HEK293 (cell line): ENCODE data around the gene MYORG.

Source experiments
- CTCF ChIA-PET: fragments of 350-600 bp; formaldehyde crosslinking; extraction: SDS; loops from one replicate; lab custom pipeline; 2021; ENCODE audit warnings: antibody characterized with exemption; lab: Yijun Ruan, JAX
- POLR2A ChIA-PET: fragments of 300-600 bp; formaldehyde crosslinking; extraction: SDS; loops from one replicate; lab custom pipeline; 2020; ENCODE audit warnings: antibody characterized with exemption, inconsistent platforms; lab: Yijun Ruan, JAX
- H3K27ac ChIP-seq: fragments of 200-500 bp; sonication (Bioruptor generic); 2 replicates; pipeline ENCODE4 v1.5.1; 2014; ENCODE audit warnings: low read depth, low read length, control low read depth, inconsistent platforms; ENCODE audit errors: extremely low read depth
- H3K36me3 ChIP-seq, 2 experiments: fragments of 200-500 bp in 1 of 2; sonication (Bioruptor generic) in 1 of 2; 1 replicate in 1 of 2; 2 replicates in 1 of 2; pipeline ENCODE4 v1.5.1; 2014 to 2017; ENCODE audit warnings: inconsistent platforms in 2 of 2, low read length in 2 of 2; ENCODE audit not compliant: control insufficient read depth in 2 of 2, insufficient read depth in 1 of 2
- H3K4me1 ChIP-seq: fragments of 200-500 bp; sonication (Bioruptor generic); 2 replicates; pipeline ENCODE4 v1.5.1; 2014; ENCODE audit warnings: mild to moderate bottlenecking, low read length, inconsistent platforms; ENCODE audit not compliant: control insufficient read depth, insufficient read depth
- H3K4me3 ChIP-seq: 2 replicates; pipeline ENCODE4 v1.5.1; 2011; ENCODE audit warnings: low read depth, mild to moderate bottlenecking, control low read depth, low read length, moderate library complexity
- H3K9me3 ChIP-seq: fragments of 200-500 bp; sonication (Bioruptor generic); 2 replicates; pipeline ENCODE4 v1.5.1; 2014; ENCODE audit warnings: low read depth, low read length, inconsistent platforms; ENCODE audit not compliant: control insufficient read depth, insufficient read depth
- BCL11A ChIP-seq: fragments of 450-650 bp; formaldehyde crosslinking; IDR thresholded peaks from 2 replicates; pipeline ENCODE4 v1.5.1; 2016; ENCODE audit warnings: low read depth, missing biosample characterization, missing genetic modification characterization
- CTCF ChIP-seq: fragments of 450-650 bp; formaldehyde crosslinking; IDR thresholded peaks from 2 replicates; pipeline ENCODE4 v1.5.1; 2016; ENCODE audit warnings: missing biosample characterization, missing genetic modification characterization
- IKZF3 ChIP-seq: fragments of 450-650 bp; IDR thresholded peaks from 2 replicates; pipeline ENCODE4 v1.5.0; 2018; ENCODE audit warnings: missing biosample characterization, mild to moderate bottlenecking, missing genetic modification characterization, moderate library complexity
- SCRT1 ChIP-seq: fragments of 450-650 bp; formaldehyde crosslinking; IDR thresholded peaks from 2 replicates; pipeline ENCODE4 v1.5.1; 2016; ENCODE audit warnings: missing biosample characterization, missing genetic modification characterization, borderline replicate concordance
- SCRT2 ChIP-seq: fragments of 450-650 bp; formaldehyde crosslinking; IDR thresholded peaks from 2 replicates; pipeline ENCODE4 v1.5.1; 2016; ENCODE audit warnings: missing biosample characterization, missing genetic modification characterization
- TCF7L2 ChIP-seq: IDR thresholded peaks from 2 replicates; pipeline ENCODE4 v1.6.1; 2011; ENCODE audit warnings: low read depth, mild to moderate bottlenecking, inconsistent platforms, low read length, moderate library complexity, borderline replicate concordance
- YY2 ChIP-seq: fragments of 450-650 bp; formaldehyde crosslinking; IDR thresholded peaks from 2 replicates; pipeline ENCODE4 v1.5.1; 2016; ENCODE audit warnings: missing biosample characterization, missing genetic modification characterization
- ZBTB49 ChIP-seq: fragments of 450-650 bp; formaldehyde crosslinking; IDR thresholded peaks from 2 replicates; pipeline ENCODE4 v1.5.1; 2016; ENCODE audit warnings: missing biosample characterization, missing genetic modification characterization, low read depth
- ZNF132 ChIP-seq: fragments of 450-650 bp; formaldehyde crosslinking; IDR thresholded peaks from 2 replicates; pipeline ENCODE4 v1.5.1; 2017; ENCODE audit warnings: missing biosample characterization, missing genetic modification characterization, borderline replicate concordance
- ZNF211 ChIP-seq: fragments of 450-650 bp; formaldehyde crosslinking; IDR thresholded peaks from 2 replicates; pipeline ENCODE4 v1.5.1; 2016; ENCODE audit warnings: low read depth, missing biosample characterization, missing genetic modification characterization
- ZNF223 ChIP-seq: fragments of 450-650 bp; formaldehyde crosslinking; IDR thresholded peaks from 2 replicates; pipeline ENCODE4 v1.5.1; 2016; ENCODE audit warnings: missing biosample characterization, missing genetic modification characterization
- ZNF23 ChIP-seq: fragments of 450-650 bp; formaldehyde crosslinking; IDR thresholded peaks from 2 replicates; pipeline ENCODE4 v1.5.1; 2016; ENCODE audit warnings: missing biosample characterization, missing genetic modification characterization, borderline replicate concordance
- ZNF335 ChIP-seq: fragments of 450-650 bp; formaldehyde crosslinking; conservative IDR thresholded peaks from 2 replicates; pipeline ENCODE4 v1.5.1; 2016; ENCODE audit warnings: missing biosample characterization, missing genetic modification characterization
- ZNF394 ChIP-seq: fragments of 450-650 bp; formaldehyde crosslinking; IDR thresholded peaks from 2 replicates; pipeline ENCODE4 v1.5.1; 2016; ENCODE audit warnings: missing biosample characterization, missing genetic modification characterization, mild to moderate bottlenecking, moderate library complexity, borderline replicate concordance
- ZNF529 ChIP-seq: fragments of 450-650 bp; formaldehyde crosslinking; IDR thresholded peaks from 2 replicates; pipeline ENCODE4 v1.5.1; 2017; ENCODE audit warnings: missing genetic modification characterization, missing biosample characterization; ENCODE audit not compliant: insufficient replicate concordance
- ZNF580 ChIP-seq: fragments of 450-650 bp; formaldehyde crosslinking; IDR thresholded peaks from 2 replicates; pipeline ENCODE4 v1.5.1; 2016; ENCODE audit warnings: missing biosample characterization, missing genetic modification characterization
- ZNF639 ChIP-seq: fragments of 450-650 bp; formaldehyde crosslinking; IDR thresholded peaks from 2 replicates; pipeline ENCODE4 v1.5.1; 2016; ENCODE audit warnings: missing biosample characterization, missing genetic modification characterization
- ZNF654 ChIP-seq: fragments of 450-650 bp; formaldehyde crosslinking; IDR thresholded peaks from 2 replicates; pipeline ENCODE4 v1.5.1; 2016; ENCODE audit warnings: low read depth, missing biosample characterization, missing genetic modification characterization
- ZNF677 ChIP-seq: fragments of 450-650 bp; IDR thresholded peaks from 2 replicates; pipeline ENCODE4 v1.5.0; 2018; ENCODE audit warnings: missing biosample characterization, mild to moderate bottlenecking, missing genetic modification characterization, moderate library complexity
- ZNF701 ChIP-seq: fragments of 450-650 bp; formaldehyde crosslinking; IDR thresholded peaks from 2 replicates; pipeline ENCODE4 v1.5.1; 2016; ENCODE audit warnings: missing biosample characterization, missing genetic modification characterization
- ZNF707 ChIP-seq: fragments of 450-650 bp; formaldehyde crosslinking; IDR thresholded peaks from 2 replicates; pipeline ENCODE4 v1.5.1; 2016; ENCODE audit warnings: missing biosample characterization, missing genetic modification characterization

Gene MYORG

GRCh38 chr9:34406219-34406618, 29.5 kb upstream of the MYORG start:
- TF ChIP-seq TCF7L2 (no peak), SCRT1 (no peak), ZNF335 (tag by site-specific recombination) (no peak), YY2 (tag by site-specific recombination) (no peak), ZNF639 (no peak), SCRT2 (tag by site-specific recombination) (no peak), ZNF223 (tag by site-specific recombination) (no peak), ZNF677 (tag by site-specific recombination) (no peak), ZNF707 (tag by site-specific recombination) (no peak)
- H3K27ac ChIP-seq, result no peak overlapping the region
- no peak overlapping the region for H3K4me3 ChIP-seq
- CTCF ChIA-PET, result interaction anchor here (0.5 to 4.0 kb wide), 5 partner anchors 9 to 198 kb away, joined by 3 to 57 read pairs (median 6); no protein-coding TSS in a partner anchor
- H3K36me3 ChIP-seq, result peaks cover 4 to 41% of the 10 kb centered on the region in 2 experiments; a peak in 2 of 3 replicates
- no peaks in the 10 kb centered on the region for H3K4me1 ChIP-seq
- no peaks in the 10 kb centered on the region for H3K9me3 ChIP-seq
- POLR2A ChIA-PET, result no interaction called here

- ChIA-PET CTCF (interaction anchor here (0.5 to 4.0 kb wide), 9 partner anchors 9 to 1578 kb away, joined by 3 to 132 read pairs (median 14); no protein-coding TSS in a partner anchor), POLR2A (no interaction called here)
- TF ChIP-seq ZNF132 (tag by site-specific recombination) (no peak), ZNF580 (tag by site-specific recombination) (no peak), ZNF211 (no peak), BCL11A (tag by site-specific recombination) (no peak), ZNF23 (no peak)
- Histone ChIP-seq H3K36me3 (peaks cover 4 to 46% of the 10 kb centered on the region in 2 experiments; a peak in 2 of 3 replicates), H3K27ac (no peak overlapping the region), H3K4me3 (no peak overlapping the region), H3K4me1 (no peaks in the 10 kb centered on the region), H3K9me3 (no peaks in the 10 kb centered on the region)
These were observed 29.0 kb upstream of the MYORG start for GRCh38 chr9:34405719-34406118.

- CTCF ChIA-PET, result interaction anchor here (0.5 to 4.0 kb wide), 74 partner anchors 10 to 330 kb away, joined by 3 to 132 read pairs (median 5); no protein-coding TSS in a partner anchor
- peak; percentile 79 for TF ChIP-seq ZNF654 (tag by site-specific recombination)
- no peak for TF ChIP-seq ZNF701 (tag by site-specific recombination)
- no peak for TF ChIP-seq ZBTB49 (tag by site-specific recombination)
- TF ChIP-seq ZNF394 (tag by site-specific recombination), result peak; percentile 29; the same call in 1 of the 2 replicates
- 0 out of 2 replicates have a peak, but pooled peaks have one; percentile 41 for TF ChIP-seq IKZF3 (tag by site-specific recombination)
- peak; percentile 65 for TF ChIP-seq CTCF (tag by site-specific recombination)
- TF ChIP-seq ZNF529, result no peak
- POLR2A ChIA-PET, result interaction anchor here (0.9 to 1.1 kb wide), 3 partner anchors 16 to 202 kb away, joined by 3 read pairs; no protein-coding TSS in a partner anchor
These were observed 27.1 kb upstream of the MYORG start for GRCh38 chr9:34403554-34404380.

More at GRCh38 chr9:34403554-34404380, 27.1 kb upstream of the MYORG start:
- Histone ChIP-seq H3K4me3 (no peak overlapping the region), H3K4me1 (no peaks in the 10 kb centered on the region), H3K9me3 (no peaks in the 10 kb centered on the region), H3K27ac (no peak overlapping the region), H3K36me3 (peaks cover 4 to 65% of the 10 kb centered on the region in 2 experiments; a peak in 2 of 3 replicates)
